Upper lobe of left lung (tissue), 4 donors: ENCODE results near the gene BRMS1L.

Experiments
- POLR2A ChIP-seq, 4 donors: fragments of 450-650 bp; IDR thresholded peaks; one replicate each; pipeline ENCODE4 v1.5.1; 2016 to 2017; ENCODE audit warnings: antibody characterized with exemption in 4 of 4, mild to moderate bottlenecking in 2 of 4
- TF ChIP-seq, protein P1 (sequence below), 6 experiments: fragments of 450-650 bp in 4 of 6; fragments of 200-600 bp in 2 of 6; sonication (generic) in 2 of 6; IDR thresholded peaks; one replicate each; pipeline ENCODE4 v1.5.1; 2016 to 2019; ENCODE audit warnings: antibody characterized with exemption in 6 of 6

DNA sequence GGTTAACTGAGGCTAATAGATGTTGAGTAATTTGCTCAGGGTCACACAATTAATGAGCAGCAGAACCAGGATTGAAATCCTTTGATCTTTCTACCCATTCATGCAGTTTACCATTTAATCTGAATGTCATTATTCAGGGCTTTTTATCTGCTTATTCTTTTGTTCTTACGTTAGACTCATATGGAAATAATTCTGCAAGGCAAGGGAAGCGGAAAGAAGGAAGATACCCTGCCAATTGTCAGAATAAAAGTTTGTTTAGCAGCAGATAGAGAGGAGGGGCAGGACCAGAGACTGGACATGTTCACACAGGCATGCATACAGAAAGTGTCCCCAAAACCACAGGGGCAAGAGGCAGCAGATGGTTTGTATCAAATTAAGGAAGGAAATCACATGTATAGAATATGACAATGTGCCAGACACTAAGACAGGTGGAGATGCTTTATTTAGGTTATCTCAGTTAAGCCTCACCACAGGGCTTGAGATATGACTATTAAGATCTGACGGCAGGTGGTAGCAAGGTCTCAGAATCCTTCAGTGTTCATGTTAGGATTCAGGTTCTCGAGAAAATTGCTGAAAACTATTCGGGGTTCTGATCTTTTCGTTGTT lies 29.8 kb downstream of the BRMS1L start:
- TF ChIP-seq, protein P1, sequence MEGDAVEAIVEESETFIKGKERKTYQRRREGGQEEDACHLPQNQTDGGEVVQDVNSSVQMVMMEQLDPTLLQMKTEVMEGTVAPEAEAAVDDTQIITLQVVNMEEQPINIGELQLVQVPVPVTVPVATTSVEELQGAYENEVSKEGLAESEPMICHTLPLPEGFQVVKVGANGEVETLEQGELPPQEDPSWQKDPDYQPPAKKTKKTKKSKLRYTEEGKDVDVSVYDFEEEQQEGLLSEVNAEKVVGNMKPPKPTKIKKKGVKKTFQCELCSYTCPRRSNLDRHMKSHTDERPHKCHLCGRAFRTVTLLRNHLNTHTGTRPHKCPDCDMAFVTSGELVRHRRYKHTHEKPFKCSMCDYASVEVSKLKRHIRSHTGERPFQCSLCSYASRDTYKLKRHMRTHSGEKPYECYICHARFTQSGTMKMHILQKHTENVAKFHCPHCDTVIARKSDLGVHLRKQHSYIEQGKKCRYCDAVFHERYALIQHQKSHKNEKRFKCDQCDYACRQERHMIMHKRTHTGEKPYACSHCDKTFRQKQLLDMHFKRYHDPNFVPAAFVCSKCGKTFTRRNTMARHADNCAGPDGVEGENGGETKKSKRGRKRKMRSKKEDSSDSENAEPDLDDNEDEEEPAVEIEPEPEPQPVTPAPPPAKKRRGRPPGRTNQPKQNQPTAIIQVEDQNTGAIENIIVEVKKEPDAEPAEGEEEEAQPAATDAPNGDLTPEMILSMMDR (IDR thresholded peaks at IDR 0.05) = no peak
- no peak for TF ChIP-seq POLR2A (IDR thresholded peaks at IDR 0.05)
